ENCODE measurements around the gene HECTD4. TPM values are rescaled to one million over a fixed set of nuclear protein-coding genes. Genes with fewer than 3 reads are reported as not detected.

Gene HECTD4
- total RNA-seq (ENCODE audit: low replicate concordance): 15.6 and 19.7 TPM in 2 replicates

GRCh38 chr12:112381883-112382796, at the start of gene HECTD4:
TSS of gene HECTD4 (minus strand) at chr12:112382431. CDS start at chr12:112382128, 303 bp downstream.

GRCh38 chr12:112418608-112419296, 36.5 kb upstream of the HECTD4 start, which contains the start of gene PTPN11:
TSS of gene PTPN11 (plus strand) at chr12:112418947. CDS start at chr12:112419112, 165 bp downstream.

GRCh38 chr12:112409064-112409905, 27.1 kb upstream of the HECTD4 start, which contains the start of gene RPL6:
TSS of gene RPL6 (minus strand) at chr12:112409605. CDS start at chr12:112408656, 949 bp downstream.

GRCh38 chr12:112125250-112125999, 256.8 kb downstream of the HECTD4 start, which contains the start of gene TRAFD1:
TSS of gene TRAFD1 (plus strand) at chr12:112125560. CDS start at chr12:112130523, 4,963 bp downstream.

Other genes with a start within 250 kb of the HECTD4 start
- 271 and 971 TPM in 2 replicates for gene RPL6, start 27.2 kb upstream of the HECTD4 start, total RNA-seq (ENCODE audit: low replicate concordance)
- gene PTPN11, start 36.5 kb upstream of the HECTD4 start, total RNA-seq (ENCODE audit: low replicate concordance): 84.8 and 144 TPM in 2 replicates

Data from smooth muscle cell of the coronary artery (primary cell).